ENCODE measurements around the gene PLEKHM3. TPM values are rescaled to one million over a fixed set of nuclear protein-coding genes. Genes with fewer than 3 reads are reported as not detected.

PLEKHM3 gene
- total and polyA plus RNA-seq, 2 of the 4 experiments (the other 2 are of a cell fraction), result 2.4 to 11.3 TPM

GRCh38 chr2:207935121-207935990 is 90.0 kb downstream of the PLEKHM3 start:
- H4K5ac ChIP-seq (ENCODE audit: low read depth, low read length), result no peak overlapping the region
- no peak overlapping the region for H3K4me2 ChIP-seq (ENCODE audit: low read depth, low read length)
- H4K20me1 ChIP-seq (ENCODE audit: insufficient read depth, low read length), result no peaks in the 10 kb centered on the region
- H3K27ac ChIP-seq (ENCODE audit: insufficient read depth, low read length), result no peak overlapping the region
- no peak overlapping the region for H3K4me3 ChIP-seq (ENCODE audit: insufficient read depth, low read depth, low read length)
- H2AK9ac ChIP-seq (replicated peaks; ENCODE audit: low read depth, low read length, poor library complexity), result no peak overlapping the region
- H3K56ac ChIP-seq (ENCODE audit: extremely low read depth, insufficient read depth, low read length), result no peak overlapping the region
- peaks cover 2% of the 10 kb centered on the region for H3K36me3 ChIP-seq (ENCODE audit: control insufficient read depth, insufficient read depth, low read length)
- WGBS, 2 experiments (ENCODE audit: extremely low coverage in 2 of 2, insufficient read length in 1 of 2), result no CpG with 5 or more reads among the region's 7 CpGs
- H3K18ac ChIP-seq (ENCODE audit: low read depth, low read length), result no peak overlapping the region
- H3K9me1 ChIP-seq (ENCODE audit: insufficient read depth, low read length), result no peaks in the 10 kb centered on the region
- ATAC-seq (ENCODE audit: low read depth) (no peak), DNase-seq (no peak)
- no peaks in the 10 kb centered on the region for H3K4me1 ChIP-seq (ENCODE audit: control insufficient read depth, insufficient read depth, low read length)
- H3K27me3 ChIP-seq (ENCODE audit: control insufficient read depth, insufficient read depth, low read length), result no peaks in the 10 kb centered on the region
- dilution Hi-C loops (cut with HindIII; ENCODE audit: low sequenced_read_pairs, unreplicated experiment), result no loop called here
- H3K79me1 ChIP-seq (ENCODE audit: low read depth in 1 of 2, low read length in 2 of 2), result no peaks in the 10 kb centered on the region
- no peak overlapping the region for H4K8ac ChIP-seq (ENCODE audit: low read depth in 2 of 2, low read length in 2 of 2)
- intact Hi-C loops (cut with micrococcal nuclease), result no loop called here
- no peak overlapping the region for H2BK15ac ChIP-seq (ENCODE audit: low read depth, low read length)
- H3K4ac ChIP-seq (ENCODE audit: low read depth, low read length), result no peak overlapping the region
- no TSS peak for BruUV-seq (replicated peaks)
- TF ChIP-seq CEBPB (IDR thresholded peaks at IDR 0.05; ENCODE audit: low read depth, low read length) (no peak), MAFK (IDR thresholded peaks at IDR 0.05; ENCODE audit: low read depth, low read length) (no peak), FOS (IDR thresholded peaks at IDR 0.05; ENCODE audit: low read depth, low read length) (no peak), BHLHE40 (IDR thresholded peaks at IDR 0.05; ENCODE audit: low read depth, low read length) (no peak), CTCF (conservative IDR thresholded peaks at IDR 0.05; ENCODE audit: low read depth, low read length) (no peak), MAZ (IDR thresholded peaks at IDR 0.05; ENCODE audit: borderline replicate concordance, low read depth, low read length) (no peak), RAD21 (IDR thresholded peaks at IDR 0.05; ENCODE audit: low read length) (no peak)
- TF ChIP-seq, protein P1, sequence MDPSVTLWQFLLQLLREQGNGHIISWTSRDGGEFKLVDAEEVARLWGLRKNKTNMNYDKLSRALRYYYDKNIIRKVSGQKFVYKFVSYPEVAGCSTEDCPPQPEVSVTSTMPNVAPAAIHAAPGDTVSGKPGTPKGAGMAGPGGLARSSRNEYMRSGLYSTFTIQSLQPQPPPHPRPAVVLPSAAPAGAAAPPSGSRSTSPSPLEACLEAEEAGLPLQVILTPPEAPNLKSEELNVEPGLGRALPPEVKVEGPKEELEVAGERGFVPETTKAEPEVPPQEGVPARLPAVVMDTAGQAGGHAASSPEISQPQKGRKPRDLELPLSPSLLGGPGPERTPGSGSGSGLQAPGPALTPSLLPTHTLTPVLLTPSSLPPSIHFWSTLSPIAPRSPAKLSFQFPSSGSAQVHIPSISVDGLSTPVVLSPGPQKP (IDR thresholded peaks at IDR 0.05; ENCODE audit: borderline replicate concordance, low read depth, low read length), result no peak
- ChIA-PET POLR2A (ENCODE audit: unreplicated experiment) (no interaction called here), CTCF (no interaction called here)
- H2BK5ac ChIP-seq (ENCODE audit: low read depth, low read length, poor library complexity, severe bottlenecking), result no peak overlapping the region
- in situ Hi-C loops (cut with MboI; ENCODE audit: low sequenced_read_pairs), result no loop called here
- no peak overlapping the region for H2BK120ac ChIP-seq (ENCODE audit: low read depth, low read length)
- no peaks in the 10 kb centered on the region for H3K9me3 ChIP-seq (ENCODE audit: control insufficient read depth, insufficient read depth, low read length)
- H3K9ac ChIP-seq (ENCODE audit: low read depth, low read length), result no peak overlapping the region
- H4K91ac ChIP-seq (ENCODE audit: insufficient read depth, low read depth, low read length), result no peak overlapping the region
- H2BK20ac ChIP-seq (ENCODE audit: low read depth, low read length), result no peak overlapping the region
- no peak overlapping the region for H3K14ac ChIP-seq (replicated peaks; ENCODE audit: low read depth, low read length)
- no peak overlapping the region for H3K23ac ChIP-seq (ENCODE audit: low read depth, low read length)
- H2AFZ ChIP-seq (replicated peaks; ENCODE audit: low read length, poor library complexity), result no peak overlapping the region
- no peak overlapping the region for H2AK5ac ChIP-seq (ENCODE audit: low read depth, low read length)

All from IMR-90 (cell line).